PC-9 (cell line): Measurements from ENCODE around the gene CALU. TPM values are rescaled to one million over a fixed set of nuclear protein-coding genes. Genes with fewer than 3 reads are reported as not detected.

Experiments
- BruUV-seq: library from RNA; stranded (reverse); fragments of 400-500 nt; replicated peaks from 2 replicates; lab custom pipeline; 2021; lab: Mats Ljungman, UMichigan
- CTCF ChIA-PET: fragments of 300-600 bp; sonication (Branson Sonifier 250); formaldehyde crosslinking; loops from one replicate; lab custom pipeline; 2022; ENCODE audit warnings: antibody characterized with exemption; lab: Charles Lee
- POLR2A ChIA-PET: fragments of 300-600 bp; sonication (Branson Sonifier 250); formaldehyde crosslinking; loops from one replicate; lab custom pipeline; 2022; ENCODE audit warnings: antibody characterized with exemption; ENCODE audit not compliant: unreplicated experiment; lab: Charles Lee
- DNase-seq, 2 experiments: peaks; one replicate each; pipeline versions ENCODE4 v3.0.0 to v3.0.0-alpha.2; 2015 to 2022; ENCODE audit warnings: mixed read lengths in 1 of 2
- H2AFZ ChIP-seq: fragments of 200-600 bp; sonication (generic); 2 replicates; pipeline ENCODE4 v1.8.1; 2017; ENCODE audit warnings: antibody characterized with exemption
- H3F3A ChIP-seq: fragments of 200-600 bp; sonication (generic); 2 replicates; pipeline ENCODE4 v1.8.1; 2017; ENCODE audit warnings: antibody characterized with exemption, mild to moderate bottlenecking, low read depth; ENCODE audit not compliant: insufficient read depth
- H3K27ac ChIP-seq: fragments of 200-600 bp; sonication (generic); 2 replicates; pipeline ENCODE4 v1.6.1; 2016; ENCODE audit warnings: mixed run types
- H3K27me3 ChIP-seq: fragments of 200-600 bp; sonication (generic); 2 replicates; pipeline ENCODE4 v1.6.1; 2016; ENCODE audit warnings: low read depth, mixed run types; ENCODE audit not compliant: insufficient read depth
- H3K36me3 ChIP-seq: fragments of 200-600 bp; sonication (generic); 2 replicates; pipeline ENCODE4 v1.6.1; 2016; ENCODE audit warnings: low read depth, mixed run types
- H3K4me1 ChIP-seq: fragments of 200-600 bp; sonication (generic); replicated peaks from 2 replicates; pipeline ENCODE4 v1.6.1; 2016; ENCODE audit warnings: mixed run types; ENCODE audit not compliant: insufficient read depth
- H3K4me2 ChIP-seq: fragments of 200-600 bp; sonication (generic); 2 replicates; pipeline ENCODE4 v1.6.1; 2017; ENCODE audit warnings: mixed run types
- H3K4me3 ChIP-seq: fragments of 200-600 bp; sonication (generic); 2 replicates; pipeline ENCODE4 v1.6.1; 2016; ENCODE audit warnings: mixed run types
- H3K79me2 ChIP-seq: fragments of 200-600 bp; sonication (generic); 2 replicates; pipeline ENCODE4 v1.6.1; 2017; ENCODE audit warnings: low read depth, mixed run types
- H3K9me2 ChIP-seq: fragments of 200-600 bp; sonication (generic); 2 replicates; pipeline ENCODE4 v1.8.1; 2017; ENCODE audit warnings: mild to moderate bottlenecking; ENCODE audit not compliant: insufficient read depth
- H3K9me3 ChIP-seq: fragments of 200-600 bp; sonication (generic); 2 replicates; pipeline ENCODE4 v1.8.1; 2016; ENCODE audit warnings: low read depth; ENCODE audit not compliant: insufficient read depth
- H4K20me1 ChIP-seq: fragments of 200-600 bp; sonication (generic); 2 replicates; pipeline ENCODE4 v1.8.1; 2017; ENCODE audit not compliant: insufficient read depth
- EZH2 ChIP-seq: fragments of 200-600 bp; sonication (generic); IDR thresholded peaks from 2 replicates; pipeline ENCODE4 v1.8.0; 2017; ENCODE audit warnings: antibody characterized with exemption, low read depth
- intact Hi-C: fragments of 100-400 bp; cut with micrococcal nuclease; formaldehyde crosslinking; loops from one replicate; pipeline ENCODE4 v1.10.0; 2022; ENCODE audit not compliant: unreplicated experiment
- total RNA-seq: library from RNA; stranded (reverse); gene quantifications from 2 replicates; pipeline ENCODE4 v1.2.3, GENCODE V29; 2021
- TF ChIP-seq, protein P1 (sequence below): fragments of 200-600 bp; sonication (generic); conservative IDR thresholded peaks from 2 replicates; pipeline ENCODE4 v1.6.1; 2017; ENCODE audit warnings: mixed run types, antibody characterized with exemption, mild to moderate bottlenecking, moderate library complexity

CALU gene
- total RNA-seq, 1 experiment from 2014 or later, result 152 TPM

- POLR2A ChIA-PET, result interaction anchor here (0.5 kb wide), 1 partner anchor 30 kb away, joined by 9 read pairs; no protein-coding TSS in a partner anchor
- Histone ChIP-seq H4K20me1 (no peaks in the 10 kb centered on the region), H3F3A (no peaks in the 10 kb centered on the region), H3K4me1 (0 out of 2 replicates have a peak, but pooled peaks cover under 1% of the 10 kb centered on the region), H3K4me3 (no peak overlapping the region), H3K27me3 (no peaks in the 10 kb centered on the region), H3K79me2 (no peaks in the 10 kb centered on the region), H2AFZ (no peak overlapping the region), H3K9me3 (peaks cover 5% of the 10 kb centered on the region; the same call in 1 of the 2 replicates), H3K9me2 (no peaks in the 10 kb centered on the region), H3K27ac (no peak overlapping the region), H3K36me3 (no peaks in the 10 kb centered on the region), H3K4me2 (no peak overlapping the region)
- DNase-seq, result no peak
- CTCF ChIA-PET, result interaction anchor here (0.6 to 0.7 kb wide), 3 partner anchors 9 to 948 kb away, joined by 3 to 5 read pairs (median 3); no protein-coding TSS in a partner anchor
- BruUV-seq, result no TSS peak
- intact Hi-C loops, result no loop called here
- no peak for TF ChIP-seq EZH2
- TF ChIP-seq, protein P1, sequence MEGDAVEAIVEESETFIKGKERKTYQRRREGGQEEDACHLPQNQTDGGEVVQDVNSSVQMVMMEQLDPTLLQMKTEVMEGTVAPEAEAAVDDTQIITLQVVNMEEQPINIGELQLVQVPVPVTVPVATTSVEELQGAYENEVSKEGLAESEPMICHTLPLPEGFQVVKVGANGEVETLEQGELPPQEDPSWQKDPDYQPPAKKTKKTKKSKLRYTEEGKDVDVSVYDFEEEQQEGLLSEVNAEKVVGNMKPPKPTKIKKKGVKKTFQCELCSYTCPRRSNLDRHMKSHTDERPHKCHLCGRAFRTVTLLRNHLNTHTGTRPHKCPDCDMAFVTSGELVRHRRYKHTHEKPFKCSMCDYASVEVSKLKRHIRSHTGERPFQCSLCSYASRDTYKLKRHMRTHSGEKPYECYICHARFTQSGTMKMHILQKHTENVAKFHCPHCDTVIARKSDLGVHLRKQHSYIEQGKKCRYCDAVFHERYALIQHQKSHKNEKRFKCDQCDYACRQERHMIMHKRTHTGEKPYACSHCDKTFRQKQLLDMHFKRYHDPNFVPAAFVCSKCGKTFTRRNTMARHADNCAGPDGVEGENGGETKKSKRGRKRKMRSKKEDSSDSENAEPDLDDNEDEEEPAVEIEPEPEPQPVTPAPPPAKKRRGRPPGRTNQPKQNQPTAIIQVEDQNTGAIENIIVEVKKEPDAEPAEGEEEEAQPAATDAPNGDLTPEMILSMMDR, result no peak
Observed at GRCh38 chr7:128708235-128708634, 30.9 kb upstream of the CALU start.

GRCh38 chr7:128708824-128709223, 30.3 kb upstream of the CALU start:
- no peak for DNase-seq
- CTCF ChIA-PET, result interaction anchor here (0.6 kb wide), 1 partner anchor 948 kb away, joined by 3 read pairs; no protein-coding TSS in a partner anchor
- Histone ChIP-seq H3F3A (0 out of 2 replicates have a peak, but pooled peaks cover 4% of the 10 kb centered on the region), H4K20me1 (no peaks in the 10 kb centered on the region), H3K27me3 (no peaks in the 10 kb centered on the region), H3K9me3 (peaks cover 5% of the 10 kb centered on the region; the same call in 1 of the 2 replicates), H3K4me2 (no peak overlapping the region), H3K4me1 (0 out of 2 replicates have a peak, but pooled peaks cover 6% of the 10 kb centered on the region), H3K79me2 (no peaks in the 10 kb centered on the region), H3K36me3 (no peaks in the 10 kb centered on the region), H3K27ac (no peak overlapping the region), H3K9me2 (no peaks in the 10 kb centered on the region), H3K4me3 (no peak overlapping the region), H2AFZ (no peak overlapping the region)
- intact Hi-C loops, result no loop called here
- POLR2A ChIA-PET, result interaction anchor here (0.5 kb wide), 1 partner anchor 29 kb away, joined by 9 read pairs; no protein-coding TSS in a partner anchor
- TF ChIP-seq EZH2, result no peak
- TF ChIP-seq, protein P1, result no peak
- BruUV-seq, result no TSS peak

GRCh38 chr7:128710481-128710880, 28.7 kb upstream of the CALU start:
- no peaks in the 10 kb centered on the region for H3K79me2 ChIP-seq
- peaks cover 5% of the 10 kb centered on the region; the same call in 1 of the 2 replicates for H3K9me3 ChIP-seq
- H3K27me3 ChIP-seq, result no peaks in the 10 kb centered on the region
- 0 out of 2 replicates have a peak, but pooled peaks cover 11% of the 10 kb centered on the region for H3K4me1 ChIP-seq
- no peak overlapping the region for H3K4me2 ChIP-seq
- no peaks in the 10 kb centered on the region for H4K20me1 ChIP-seq
- ChIA-PET POLR2A (no interaction called here), CTCF (no interaction called here)
- H3F3A ChIP-seq, result 0 out of 2 replicates have a peak, but pooled peaks cover 4% of the 10 kb centered on the region
- H3K27ac ChIP-seq, result no peak overlapping the region
- H3K9me2 ChIP-seq, result no peaks in the 10 kb centered on the region
- no peak overlapping the region for H3K4me3 ChIP-seq
- intact Hi-C loops, result no loop called here
- no peak for DNase-seq
- no TSS peak for BruUV-seq
- H3K36me3 ChIP-seq, result no peaks in the 10 kb centered on the region
- no peak overlapping the region for H2AFZ ChIP-seq
- TF ChIP-seq, protein P1, result no peak
- TF ChIP-seq EZH2, result no peak
